OCI-LY1 (cell line): ENCODE measurements around the gene C1QTNF1.

ENCODE experiments used
- H2AFZ ChIP-seq: fragments of 200-600 bp; sonication (generic), shearing (Covaris generic); 2 replicates; pipeline ENCODE4 v1.6.0; 2014; ENCODE audit warnings: antibody characterized with exemption, mild to moderate bottlenecking, low read length
- H3F3A ChIP-seq: fragments of 200-600 bp; sonication (generic), shearing (Covaris generic); 2 replicates; pipeline ENCODE4 v1.6.0; 2014; ENCODE audit warnings: mild to moderate bottlenecking, antibody characterized with exemption, low read length, moderate library complexity; ENCODE audit not compliant: insufficient read depth
- H3K27ac ChIP-seq: fragments of 200-600 bp; sonication (generic); 2 replicates; pipeline ENCODE4 v1.5.1; 2014; ENCODE audit warnings: low read length, mixed run types, mild to moderate bottlenecking, low read depth; ENCODE audit not compliant: poor library complexity, severe bottlenecking
- H3K27me3 ChIP-seq: fragments of 200-600 bp; sonication (generic); 2 replicates; pipeline ENCODE4 v1.6.0; 2014; ENCODE audit warnings: antibody characterized with exemption, mild to moderate bottlenecking, low read length, moderate library complexity; ENCODE audit not compliant: insufficient read depth
- H3K36me3 ChIP-seq: fragments of 200-600 bp; sonication (generic); 2 replicates; pipeline ENCODE4 v1.6.1; 2014; ENCODE audit warnings: mild to moderate bottlenecking, antibody characterized with exemption, low read length, moderate library complexity, mixed read lengths; ENCODE audit not compliant: insufficient read depth
- H3K4me1 ChIP-seq: fragments of 200-600 bp; sonication (generic); 2 replicates; pipeline ENCODE4 v1.5.1; 2014; ENCODE audit warnings: mild to moderate bottlenecking, low read length, moderate library complexity; ENCODE audit not compliant: insufficient read depth, severe bottlenecking
- H3K4me2 ChIP-seq: fragments of 200-600 bp; sonication (generic), shearing (Covaris generic); 2 replicates; pipeline ENCODE4 v1.6.1; 2014; ENCODE audit warnings: low read length
- H3K4me3 ChIP-seq: fragments of 200-600 bp; sonication (generic); 2 replicates; pipeline ENCODE4 v1.5.1; 2014; ENCODE audit warnings: low read length, low read depth, mild to moderate bottlenecking, mixed read lengths; ENCODE audit not compliant: poor library complexity, severe bottlenecking
- H3K79me2 ChIP-seq: fragments of 200-600 bp; shearing (Covaris generic); 2 replicates; pipeline ENCODE4 v1.6.1; 2016; ENCODE audit warnings: mixed run types, low read length, mixed read lengths; ENCODE audit not compliant: insufficient read depth
- H3K9ac ChIP-seq: fragments of 200-600 bp; sonication (generic), shearing (Covaris generic); 2 replicates; pipeline ENCODE4 v1.6.1; 2014; ENCODE audit warnings: mild to moderate bottlenecking, low read length, mixed read lengths
- H3K9me2 ChIP-seq: fragments of 200-600 bp; sonication (generic), shearing (Covaris generic); 2 replicates; pipeline ENCODE4 v1.6.1; 2014; ENCODE audit warnings: low read depth, mild to moderate bottlenecking, low read length, mixed read lengths
- H3K9me3 ChIP-seq: fragments of 200-600 bp; shearing (Covaris generic); 2 replicates; pipeline ENCODE4 v1.6.1; 2014; ENCODE audit warnings: low read length, mixed read lengths
- H4K20me1 ChIP-seq: fragments of 200-600 bp; sonication (generic), shearing (Covaris generic); 2 replicates; pipeline ENCODE4 v1.6.0; 2016; ENCODE audit warnings: mild to moderate bottlenecking, low read length; ENCODE audit not compliant: insufficient read depth
- EZH2 ChIP-seq: fragments of 200-600 bp; sonication (generic), shearing (Covaris generic); IDR thresholded peaks from 2 replicates; pipeline ENCODE4 v1.8.0; 2017; ENCODE audit warnings: borderline replicate concordance, mixed run types, mild to moderate bottlenecking, antibody characterized with exemption, low read length, moderate library complexity, mixed read lengths
- TF ChIP-seq, protein P1 (sequence below): fragments of 200-600 bp; sonication (generic), shearing (Covaris generic); IDR thresholded peaks from 2 replicates; pipeline ENCODE4 v1.5.1; 2017; ENCODE audit warnings: mild to moderate bottlenecking, antibody characterized with exemption, low read length, moderate library complexity, mixed read lengths

C1QTNF1 gene

DNA sequence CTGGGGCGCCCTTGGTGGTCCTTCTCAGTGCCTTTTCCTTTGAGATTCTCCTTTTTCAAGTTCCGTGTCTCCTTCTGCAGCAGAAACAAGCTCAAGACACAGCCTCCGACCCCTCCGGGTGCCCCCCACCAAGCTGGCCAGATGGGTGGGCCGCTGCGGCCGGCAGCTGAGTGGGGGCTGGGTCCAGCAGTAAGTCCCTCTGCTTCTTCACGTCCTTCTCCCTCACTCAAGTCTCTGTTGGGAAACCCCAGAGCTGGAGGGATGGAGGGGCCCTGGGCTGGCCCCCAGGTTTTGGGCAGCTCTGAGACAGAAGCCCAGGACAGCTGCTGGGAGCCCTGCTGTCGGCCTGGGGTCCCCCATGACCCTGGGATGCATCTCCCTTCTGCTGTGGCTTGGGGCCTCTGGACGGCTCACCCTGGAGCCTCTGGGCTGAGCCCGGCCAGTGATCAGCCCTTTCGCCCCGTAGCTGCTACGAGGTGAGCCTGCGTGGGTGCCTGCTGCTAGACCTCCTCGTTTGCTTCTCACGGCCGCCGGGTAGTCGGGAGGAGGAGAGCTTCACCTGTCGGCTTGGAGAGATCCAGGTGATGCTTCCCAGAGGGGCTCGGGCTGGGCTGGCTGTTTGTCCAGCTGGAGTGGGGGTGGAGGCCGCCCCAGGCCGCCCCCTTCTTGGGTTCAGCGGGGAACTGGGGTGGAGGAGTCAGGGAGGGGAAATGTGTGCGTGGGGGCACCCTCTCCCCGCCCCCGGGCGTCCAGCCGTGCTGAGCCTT lies 61.4 kb downstream of the C1QTNF1 start:
- no peaks in the 10 kb centered on the region for H3K36me3 ChIP-seq
- H4K20me1 ChIP-seq = no peaks in the 10 kb centered on the region
- H3K9me2 ChIP-seq = no peaks in the 10 kb centered on the region
- no peaks in the 10 kb centered on the region for H3F3A ChIP-seq
- H2AFZ ChIP-seq = no peak overlapping the region
- H3K4me3 ChIP-seq = no peak overlapping the region
- H3K9ac ChIP-seq = no peak overlapping the region
- H3K27me3 ChIP-seq = no peaks in the 10 kb centered on the region
- no peaks in the 10 kb centered on the region for H3K4me1 ChIP-seq
- no peaks in the 10 kb centered on the region for H3K9me3 ChIP-seq
- H3K27ac ChIP-seq = no peak overlapping the region
- H3K79me2 ChIP-seq = no peaks in the 10 kb centered on the region
- H3K4me2 ChIP-seq = no peak overlapping the region
- TF ChIP-seq, protein P1, sequence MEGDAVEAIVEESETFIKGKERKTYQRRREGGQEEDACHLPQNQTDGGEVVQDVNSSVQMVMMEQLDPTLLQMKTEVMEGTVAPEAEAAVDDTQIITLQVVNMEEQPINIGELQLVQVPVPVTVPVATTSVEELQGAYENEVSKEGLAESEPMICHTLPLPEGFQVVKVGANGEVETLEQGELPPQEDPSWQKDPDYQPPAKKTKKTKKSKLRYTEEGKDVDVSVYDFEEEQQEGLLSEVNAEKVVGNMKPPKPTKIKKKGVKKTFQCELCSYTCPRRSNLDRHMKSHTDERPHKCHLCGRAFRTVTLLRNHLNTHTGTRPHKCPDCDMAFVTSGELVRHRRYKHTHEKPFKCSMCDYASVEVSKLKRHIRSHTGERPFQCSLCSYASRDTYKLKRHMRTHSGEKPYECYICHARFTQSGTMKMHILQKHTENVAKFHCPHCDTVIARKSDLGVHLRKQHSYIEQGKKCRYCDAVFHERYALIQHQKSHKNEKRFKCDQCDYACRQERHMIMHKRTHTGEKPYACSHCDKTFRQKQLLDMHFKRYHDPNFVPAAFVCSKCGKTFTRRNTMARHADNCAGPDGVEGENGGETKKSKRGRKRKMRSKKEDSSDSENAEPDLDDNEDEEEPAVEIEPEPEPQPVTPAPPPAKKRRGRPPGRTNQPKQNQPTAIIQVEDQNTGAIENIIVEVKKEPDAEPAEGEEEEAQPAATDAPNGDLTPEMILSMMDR = no peak
- no peak for TF ChIP-seq EZH2

- Histone ChIP-seq H3K4me2 (no peak overlapping the region), H4K20me1 (no peaks in the 10 kb centered on the region), H3K27ac (no peak overlapping the region), H3K27me3 (no peaks in the 10 kb centered on the region), H3K9ac (no peak overlapping the region), H3K36me3 (no peaks in the 10 kb centered on the region), H3K79me2 (no peaks in the 10 kb centered on the region), H3F3A (no peaks in the 10 kb centered on the region), H3K4me3 (no peak overlapping the region), H3K4me1 (no peaks in the 10 kb centered on the region), H3K9me2 (no peaks in the 10 kb centered on the region), H3K9me3 (no peaks in the 10 kb centered on the region), H2AFZ (no peak overlapping the region)
- TF ChIP-seq, protein P1 = no peak
- TF ChIP-seq EZH2 = no peak
Observed at GRCh38 chr17:79085921-79086551, 62.1 kb downstream of the C1QTNF1 start.

- H4K20me1 ChIP-seq = no peaks in the 10 kb centered on the region
- no peaks in the 10 kb centered on the region for H3F3A ChIP-seq
- no peak overlapping the region for H3K4me3 ChIP-seq
- no peaks in the 10 kb centered on the region for H3K36me3 ChIP-seq
- no peak overlapping the region for H3K9ac ChIP-seq
- H3K9me3 ChIP-seq = no peaks in the 10 kb centered on the region
- no peak overlapping the region for H3K4me2 ChIP-seq
- no peaks in the 10 kb centered on the region for H3K9me2 ChIP-seq
- H2AFZ ChIP-seq = no peak overlapping the region
- no peak overlapping the region for H3K27ac ChIP-seq
- no peaks in the 10 kb centered on the region for H3K27me3 ChIP-seq
- no peak for TF ChIP-seq EZH2
- TF ChIP-seq, protein P1 = no peak
- no peaks in the 10 kb centered on the region for H3K79me2 ChIP-seq
- H3K4me1 ChIP-seq = no peaks in the 10 kb centered on the region
Observed at GRCh38 chr17:79086609-79087427, 62.8 kb downstream of the C1QTNF1 start.
